Left lobe of liver (tissue), 2 donors: ENCODE results near the gene ANO1. TPM values are rescaled to one million over a fixed set of nuclear protein-coding genes. Genes with fewer than 3 reads are reported as not detected.
A peak's percentile ranks its signal among the peaks of the same experiment; 100 is the strongest.
"Not testable (repeated sequence)": the region's sequence is repeated elsewhere in the genome, so short reads cannot be mapped to it uniquely, and the experiment has no call there.

Source experiments
- ATAC-seq: fragments of 200-7000 bp; cut with Tn5 transposase; one replicate; pipeline ENCODE4 v1.9.1; 2020; ENCODE audit warnings: mild to moderate bottlenecking, moderate library complexity
- DNase-seq: peaks from one replicate; pipeline ENCODE4 v3.0.0-alpha.2; 2020; ENCODE audit warnings: low spot score
- total RNA-seq: library from RNA; stranded (reverse); gene quantifications from one replicate; pipeline ENCODE4 v1.2.1, GENCODE V29; 2021
- donor health status: DM: no; HTN: no; CAD: no; lungs with moderate emphysema.
- donor health status: DM: no; HTN: yes; CAD: no.

Gene ANO1
- total RNA-seq, 1 donor from 2014 or later = 260 TPM

DNA sequence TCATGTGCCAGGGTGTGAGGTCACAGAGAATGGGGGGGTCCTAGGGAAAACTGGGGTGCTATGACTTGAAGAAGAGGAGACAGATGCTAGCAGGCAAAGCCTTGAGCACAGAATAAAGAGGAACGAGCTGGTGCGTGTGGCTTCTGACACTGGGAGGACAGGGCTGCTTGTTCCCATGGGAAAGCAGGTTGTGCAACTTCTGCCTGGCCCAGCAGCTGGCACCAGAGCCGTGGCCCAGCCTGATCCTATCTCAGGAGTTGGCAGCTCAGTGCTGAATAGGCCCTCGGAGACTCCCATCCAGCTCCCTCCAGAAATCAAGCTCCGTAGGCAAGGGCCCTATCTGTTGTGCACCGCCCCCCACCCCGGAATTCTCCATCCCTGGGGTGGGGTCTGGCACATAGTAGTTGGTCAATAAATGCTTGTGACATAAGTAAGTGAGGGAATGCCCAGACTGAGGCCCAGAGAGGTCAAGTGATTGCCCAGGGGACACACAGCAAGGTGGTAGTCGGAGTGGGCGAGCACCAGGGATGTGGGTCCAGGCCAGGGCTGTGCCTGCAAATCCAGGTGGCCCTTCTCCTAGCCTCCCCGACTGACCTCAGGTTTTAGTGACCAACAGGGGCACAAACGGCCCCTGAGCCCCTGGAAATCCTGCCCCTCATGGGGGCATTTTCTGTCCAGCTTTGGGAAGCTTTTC lies 105.5 kb downstream of the ANO1 start:
- ATAC-seq (peak; percentile 72), DNase-seq (no peak)

DNA sequence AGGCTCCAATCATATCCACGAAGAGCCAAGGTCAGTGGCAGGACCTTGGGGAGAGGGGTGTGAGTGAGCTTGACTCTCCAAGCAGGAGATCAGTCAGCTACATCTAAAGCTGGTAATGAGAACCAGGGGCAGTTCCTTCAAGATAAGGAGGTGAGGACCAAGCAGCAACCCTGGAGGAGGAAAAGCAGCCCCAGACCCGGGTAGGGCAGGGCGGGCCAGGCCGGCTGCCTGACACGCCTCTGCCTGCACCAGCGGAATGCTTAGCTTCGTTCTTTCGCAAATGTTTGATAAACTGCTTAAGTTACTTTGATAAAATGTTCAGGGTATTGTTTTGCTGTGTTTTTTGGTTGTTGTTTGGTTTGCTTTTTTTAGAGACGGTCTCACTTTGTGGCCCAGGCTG lies 106.3 kb downstream of the ANO1 start:
- DNase-seq = no peak
- ATAC-seq = no peak

DNA sequence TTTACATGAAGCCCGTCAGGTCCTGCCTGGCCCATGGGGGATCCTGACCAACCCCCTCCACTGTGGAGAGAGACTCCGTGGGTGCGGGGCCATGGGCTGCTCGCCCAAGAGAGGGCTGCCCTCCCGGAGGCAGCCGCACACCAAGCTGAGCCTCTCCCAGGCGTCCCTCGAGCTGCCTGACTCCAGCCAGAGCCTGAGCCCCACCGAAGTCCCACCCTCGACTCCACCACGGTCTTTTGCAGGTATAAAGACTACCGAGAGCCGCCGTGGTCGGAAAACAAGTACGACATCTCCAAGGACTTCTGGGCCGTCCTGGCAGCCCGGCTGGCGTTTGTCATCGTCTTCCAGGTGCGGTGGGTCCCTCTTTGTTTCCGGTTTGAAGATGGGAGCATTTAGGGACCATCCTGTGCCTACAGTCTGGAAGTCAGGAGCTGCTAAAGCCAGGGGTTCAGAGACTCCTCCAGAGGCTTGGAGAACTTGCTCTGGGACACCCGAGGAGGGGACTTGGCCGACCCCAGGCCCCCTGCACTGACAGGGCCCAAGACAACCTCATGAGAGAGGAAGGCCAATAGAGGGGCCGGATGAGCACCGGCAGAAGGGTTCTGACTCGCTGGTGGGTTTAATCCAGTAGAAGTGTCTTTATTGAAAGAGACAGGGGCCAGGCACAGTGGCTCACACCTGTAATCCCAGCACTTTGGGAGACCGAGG lies 107.4 kb downstream of the ANO1 start:
- ATAC-seq (no peak), DNase-seq (no peak)

DNA sequence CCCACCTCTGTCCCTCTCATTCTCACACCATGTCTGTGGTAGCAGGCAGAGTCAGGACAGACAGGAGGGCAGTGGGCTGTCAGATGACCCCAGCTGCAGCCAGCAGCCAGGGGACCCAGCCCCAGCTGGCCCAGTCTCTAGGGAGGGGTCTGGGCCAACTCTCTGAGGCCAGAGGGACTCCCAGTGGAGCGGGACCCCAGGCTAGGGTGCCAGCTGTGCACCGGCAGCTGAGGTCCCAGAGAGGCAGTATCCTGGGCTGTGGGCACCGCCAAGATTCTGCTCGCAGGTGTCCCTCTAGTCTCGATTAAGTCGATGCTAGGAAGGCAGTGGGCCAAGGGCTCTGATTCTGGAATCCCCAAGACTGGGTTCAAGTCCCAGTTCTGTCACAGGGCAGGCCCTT lies 108.3 kb downstream of the ANO1 start:
- ATAC-seq (no peak), DNase-seq (no peak)

- DNase-seq (no peak), ATAC-seq (no peak)
These were observed 108.8 kb downstream of the ANO1 start for GRCh38 chr11:70186936-70187335.

- ATAC-seq (no peak), DNase-seq (no peak)
These were observed 109.7 kb downstream of the ANO1 start for GRCh38 chr11:70187771-70188170.

DNA sequence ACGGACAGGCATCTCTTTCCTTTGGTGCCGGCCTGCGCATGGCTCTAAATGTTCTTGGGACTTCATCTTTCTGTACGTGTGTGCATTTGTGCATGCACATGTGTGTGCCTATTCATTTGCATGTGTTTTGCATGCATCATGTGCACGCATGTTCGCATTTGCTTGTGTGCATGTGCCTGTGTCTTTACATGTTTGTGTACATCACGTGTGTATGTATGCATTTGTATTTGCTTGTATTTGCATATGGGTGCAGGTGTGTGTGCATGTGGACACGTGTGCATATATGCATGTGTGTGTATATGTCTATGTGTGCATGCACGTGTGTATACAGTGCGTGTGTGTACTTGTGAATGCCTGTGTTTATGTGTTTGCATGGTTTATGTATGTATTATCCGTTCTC lies 111.5 kb downstream of the ANO1 start:
- ATAC-seq (no peak), DNase-seq (no peak)

DNA sequence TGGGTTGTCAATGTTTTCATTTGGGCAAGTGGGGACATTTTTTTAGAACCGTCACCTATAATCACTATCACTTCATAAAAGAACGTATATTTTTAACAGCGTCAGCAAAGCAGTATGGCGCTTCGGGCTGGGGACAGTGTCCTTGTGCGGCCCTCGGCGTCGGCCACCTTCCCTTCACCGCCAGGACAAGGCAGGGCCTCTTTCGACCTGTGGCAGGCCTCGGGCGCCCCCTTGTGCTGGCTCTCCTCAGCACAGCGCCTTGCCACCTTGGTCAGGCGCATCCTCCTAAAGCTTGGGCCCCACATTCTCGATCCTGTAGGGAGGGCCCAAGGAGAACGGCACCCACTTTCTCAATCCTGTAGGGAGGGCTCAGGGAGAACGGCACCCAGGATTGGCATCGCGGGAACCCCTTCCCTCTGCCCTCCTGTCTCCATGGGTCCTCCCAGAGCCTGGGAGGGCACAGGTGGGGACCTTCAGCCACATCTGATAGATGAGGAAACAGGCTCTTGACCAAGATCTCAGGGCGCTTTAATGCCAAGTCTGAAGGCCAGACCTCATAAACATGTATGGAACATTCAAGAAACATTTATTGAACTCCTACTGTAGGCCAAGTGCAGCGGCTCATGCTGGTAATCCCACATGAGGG lies 113.5 kb downstream of the ANO1 start:
- ATAC-seq = peak; percentile 89

DNA sequence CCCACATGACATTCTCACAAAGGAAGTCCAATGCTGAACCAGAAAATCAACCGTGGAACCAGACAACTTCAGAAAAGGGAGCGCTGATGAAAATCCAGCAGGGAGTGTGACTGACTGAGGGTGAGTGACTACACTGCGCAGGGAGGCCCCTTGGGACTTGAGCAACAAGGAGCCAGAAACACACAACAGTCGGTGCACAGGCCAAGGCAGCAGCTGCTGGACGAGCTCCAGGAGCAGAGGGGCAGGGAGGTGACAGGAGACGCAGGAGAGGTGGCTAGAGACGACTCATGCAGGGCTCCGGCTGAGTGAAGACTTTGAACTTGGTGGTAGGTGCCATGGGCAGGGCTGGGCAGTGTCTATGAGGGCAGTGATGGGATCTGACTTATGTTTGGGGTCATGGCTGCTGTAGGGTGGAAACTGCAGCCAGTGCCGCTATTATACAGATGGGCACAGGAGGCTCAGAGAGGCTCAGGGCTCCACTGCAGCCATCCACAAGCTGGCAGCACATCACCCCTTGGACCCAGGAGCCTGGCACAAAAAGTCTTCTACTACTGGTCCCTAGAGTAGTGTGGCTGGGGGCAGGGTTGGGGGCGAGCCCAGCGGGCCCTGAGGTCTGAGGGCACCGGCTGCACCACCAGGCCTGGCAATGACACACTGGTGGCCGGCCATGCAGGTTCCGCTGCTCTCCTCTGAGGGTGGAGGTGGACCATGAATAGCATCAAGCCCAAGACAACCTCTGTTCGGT lies 114.7 kb downstream of the ANO1 start:
- no peak for DNase-seq
- ATAC-seq = no peak

More for the DNA sequence above, 113.5 kb downstream of the ANO1 start:
- peak; percentile 82 for DNase-seq

- DNase-seq = no peak
- ATAC-seq = no peak
These were observed 115.5 kb downstream of the ANO1 start for GRCh38 chr11:70193411-70194292.

DNA sequence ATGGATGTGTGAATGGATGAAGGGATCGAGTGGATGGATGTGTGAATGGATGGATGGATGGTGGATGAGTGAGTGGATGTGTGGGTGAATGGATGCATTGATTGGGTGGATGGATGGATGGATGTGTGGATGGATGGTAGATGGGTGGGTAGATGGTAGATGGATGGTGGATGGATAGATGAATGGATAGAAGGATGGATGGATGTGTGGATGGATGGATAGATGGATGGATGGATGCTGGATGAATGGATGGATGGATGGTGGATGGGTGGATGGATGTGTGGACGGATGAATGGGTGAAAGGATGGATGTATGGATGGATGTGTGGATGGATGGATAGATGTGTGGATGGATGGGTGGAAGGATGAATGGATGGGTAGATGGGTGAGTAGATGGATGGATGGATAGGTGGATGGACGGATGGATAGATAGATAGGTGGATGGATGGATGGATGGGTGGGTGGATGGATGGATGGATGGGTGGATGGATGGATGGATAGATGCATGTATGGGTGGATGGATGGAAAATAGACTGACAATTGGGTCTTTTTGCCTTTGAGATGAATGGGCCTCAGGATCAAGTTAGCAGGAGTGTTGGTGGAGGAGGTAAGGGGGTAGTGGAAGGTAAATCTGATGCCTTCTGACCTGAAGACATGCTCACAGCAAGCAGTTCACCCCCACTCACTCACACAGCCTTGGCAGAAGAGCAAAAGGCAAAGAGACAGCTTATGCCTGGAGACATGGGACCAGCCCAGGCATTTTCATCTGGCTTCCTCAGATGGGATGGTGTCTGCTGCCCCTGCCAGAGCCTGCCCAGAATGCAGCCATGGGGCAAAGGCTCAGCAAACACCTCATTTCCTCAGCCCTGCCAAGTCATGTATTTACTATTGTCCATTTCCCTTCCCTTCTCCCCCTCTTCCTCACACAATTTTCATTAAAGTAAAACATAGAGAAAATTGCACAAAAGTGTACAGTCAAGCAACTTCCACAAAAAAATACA lies 117.0 kb downstream of the ANO1 start:
- ATAC-seq (no peak), DNase-seq (no peak)

DNA sequence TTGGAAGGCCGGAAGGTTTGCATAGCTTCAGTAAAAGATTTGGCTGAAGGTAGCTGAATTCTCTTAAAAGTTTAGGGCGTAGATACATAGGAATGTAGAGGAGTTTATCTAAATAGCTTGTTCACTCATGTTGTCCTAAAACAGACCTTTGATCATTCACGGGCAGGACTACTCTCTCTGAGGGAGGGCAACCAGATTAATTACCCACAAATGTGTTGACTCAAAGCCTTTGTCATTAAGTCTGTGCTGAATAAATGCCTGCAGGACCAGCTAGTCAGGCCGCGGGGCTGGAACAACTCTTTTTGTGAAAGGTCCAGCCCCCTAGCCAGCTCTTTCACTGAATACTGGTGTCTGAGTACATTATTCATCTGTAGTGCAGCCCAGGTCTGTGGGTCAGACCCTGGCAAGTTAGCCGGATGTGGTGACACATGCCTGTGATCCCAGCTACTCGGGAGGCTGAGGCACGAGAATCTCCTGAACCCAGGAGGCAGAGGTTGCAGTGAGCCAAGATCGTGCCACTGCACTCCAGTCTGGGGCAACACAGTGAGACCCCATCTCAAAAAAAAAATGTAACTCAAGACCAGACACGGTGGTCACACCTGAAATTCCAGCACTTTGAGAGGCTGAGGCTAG lies 122.2 kb downstream of the ANO1 start:
- no peak for ATAC-seq
- DNase-seq = no peak

DNA sequence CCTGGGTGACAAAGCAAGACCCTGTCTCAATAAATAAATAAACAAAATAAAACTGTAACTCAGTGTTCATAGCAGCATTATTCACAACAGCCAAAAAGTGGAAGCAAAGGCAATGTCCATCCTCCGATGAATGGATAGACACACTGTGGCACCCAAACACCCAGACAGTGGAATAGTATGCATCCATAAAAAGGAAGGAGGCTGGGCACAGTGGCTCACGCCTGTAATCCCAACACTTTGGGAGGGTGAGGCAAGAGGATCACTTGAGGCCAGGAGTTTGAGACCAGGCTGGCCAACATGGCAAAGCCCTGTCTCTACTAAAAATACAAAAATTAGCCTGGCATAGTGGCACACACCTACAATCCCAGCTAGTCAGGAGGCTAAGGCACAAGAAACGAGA lies 122.9 kb downstream of the ANO1 start:
- not testable (repeated sequence) for ATAC-seq, DNase-seq

GRCh38 chr11:70201882-70202861 lies 124.1 kb downstream of the ANO1 start:
- no peak for DNase-seq
- no peak for ATAC-seq

DNA sequence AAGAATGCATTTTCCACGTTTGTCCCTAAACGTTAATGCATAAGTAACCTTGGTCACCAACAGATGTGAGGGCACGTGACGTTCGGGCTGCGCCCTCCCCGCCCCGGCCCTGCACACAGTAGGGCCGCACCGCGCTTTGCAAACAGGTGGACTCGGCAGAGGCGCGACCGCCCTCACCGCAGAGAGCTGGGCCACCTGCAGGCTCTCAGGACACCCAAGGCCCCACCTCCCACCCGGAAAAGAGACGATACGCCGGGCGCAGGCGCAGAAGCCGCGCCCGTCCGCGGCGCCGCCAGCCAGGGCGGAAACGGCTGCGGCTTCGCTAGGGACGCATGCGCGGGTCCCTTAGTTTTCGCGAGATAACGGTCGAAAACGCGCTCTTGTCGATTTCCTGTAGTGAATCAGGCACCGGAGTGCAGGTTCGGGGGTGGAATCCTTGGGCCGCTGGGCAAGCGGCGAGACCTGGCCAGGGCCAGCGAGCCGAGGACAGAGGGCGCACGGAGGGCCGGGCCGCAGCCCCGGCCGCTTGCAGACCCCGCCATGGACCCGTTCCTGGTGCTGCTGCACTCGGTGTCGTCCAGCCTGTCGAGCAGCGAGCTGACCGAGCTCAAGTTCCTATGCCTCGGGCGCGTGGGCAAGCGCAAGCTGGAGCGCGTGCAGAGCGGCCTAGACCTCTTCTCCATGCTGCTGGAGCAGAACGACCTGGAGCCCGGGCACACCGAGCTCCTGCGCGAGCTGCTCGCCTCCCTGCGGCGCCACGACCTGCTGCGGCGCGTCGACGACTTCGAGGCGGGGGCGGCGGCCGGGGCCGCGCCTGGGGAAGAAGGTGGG lies 125.0 kb downstream of the ANO1 start, which contains the start of gene FADD:
Gene FADD (plus strand): TSS at position 377 of the 831 bp plus-strand sequence. CDS start 164 bp downstream, at position 541.
- peak; percentile 85 for ATAC-seq
- DNase-seq = peak; percentile 93

GRCh38 chr11:70203751-70204465 lies 125.8 kb downstream of the ANO1 start:
- peak; percentile 43 for ATAC-seq
- DNase-seq = no peak
